Natural killer cell (primary cell): ENCODE measurements around the gene STAG1. TPM values are rescaled to one million over a fixed set of nuclear protein-coding genes. Genes with fewer than 3 reads are reported as not detected.
"Not testable (repeated sequence)": the region's sequence is repeated elsewhere in the genome, so short reads cannot be mapped to it uniquely, and the experiment has no call there.

Source experiments
- ATAC-seq, 3 donors: fragments of 150-1000 bp in 2 of 3; fragments of 200-7000 bp in 1 of 3; cut with Tn5 transposase; 1 replicate in 1 of 3; 2 replicates in 2 of 3; pipeline ENCODE4 v1.10.0; 2021; ENCODE audit warnings: mild to moderate bottlenecking in 2 of 3, moderate library complexity in 2 of 3
- DNase-seq, 2 donors: peaks; one replicate each; pipeline versions ENCODE4 v3.0.0 to v3.0.0-alpha.2; 2013 to 2021; ENCODE audit warnings: mixed read lengths in 1 of 2
- H3K27ac ChIP-seq: one replicate; pipeline ENCODE4 v1.5.1; 2013; ENCODE audit warnings: mild to moderate bottlenecking, low read length
- H3K27me3 ChIP-seq: one replicate; pipeline ENCODE4 v1.6.1; 2013; ENCODE audit warnings: low read length; ENCODE audit not compliant: control insufficient read depth, insufficient read depth
- H3K36me3 ChIP-seq: one replicate; pipeline ENCODE4 v1.6.1; 2013; ENCODE audit warnings: low read length; ENCODE audit not compliant: control insufficient read depth, insufficient read depth
- H3K4me1 ChIP-seq: one replicate; pipeline ENCODE4 v1.6.1; 2013; ENCODE audit warnings: low read length; ENCODE audit not compliant: control insufficient read depth, insufficient read depth
- H3K4me3 ChIP-seq: one replicate; pipeline ENCODE4 v1.5.1; 2013; ENCODE audit warnings: low read length
- H3K9me3 ChIP-seq: one replicate; pipeline ENCODE4 v1.6.1; 2013; ENCODE audit warnings: low read length; ENCODE audit not compliant: control insufficient read depth, insufficient read depth
- H3K27ac Mint-ChIP-seq, 2 donors: one replicate each; pipeline ENCODE4 v1.8.0; 2022; ENCODE audit warnings: mild to moderate bottlenecking in 2 of 2, mixed read lengths in 2 of 2, moderate library complexity in 1 of 2
- H3K27me3 Mint-ChIP-seq, 2 donors: one replicate each; pipeline ENCODE4 v1.8.0; 2022; ENCODE audit warnings: low read depth in 2 of 2, mixed read lengths in 2 of 2
- H3K36me3 Mint-ChIP-seq: one replicate; pipeline ENCODE4 v1.8.0; 2022; ENCODE audit warnings: mixed read lengths
- H3K4me1 Mint-ChIP-seq, 2 donors: one replicate each; pipeline ENCODE4 v1.8.0; 2022; ENCODE audit warnings: mixed read lengths in 2 of 2
- H3K4me3 Mint-ChIP-seq: one replicate; pipeline ENCODE4 v1.8.0; 2022; ENCODE audit warnings: mild to moderate bottlenecking, moderate library complexity, mixed read lengths
- H3K9me3 Mint-ChIP-seq, 2 donors: one replicate each; pipeline ENCODE4 v1.8.0; 2022; ENCODE audit warnings: mixed read lengths in 2 of 2
- CTCF ChIP-seq: fragments of 200-600 bp; IDR thresholded peaks from one replicate; pipeline ENCODE4 v1.8.0; 2022; ENCODE audit warnings: antibody characterized with exemption
- WGBS: methylation state at CpG from one replicate; pipeline ENCODE4 v1.1.7; 2013; ENCODE audit warnings: missing lambda C conversion rate; ENCODE audit not compliant: insufficient coverage; 5-methylcytosine and 5-hydroxymethylcytosine counted together
- intact Hi-C: fragments of 100-400 bp; cut with micrococcal nuclease; formaldehyde crosslinking; loops from one replicate; pipeline ENCODE4 v1.14.2; 2022
- total RNA-seq, 4 donors: library from RNA; stranded (reverse); fragments of 120-200 nt in 1 of 4; gene quantifications; one replicate each; pipeline versions ENCODE4 v1.2.3 to v1.2.4, GENCODE V29; 2013 to 2022

The STAG1 gene
- total RNA-seq, 3 donors from 2014 or later (not counting 1 experiment from before 2014, with no cell fraction given), result 55.1 to 66.2 (median 60.3) TPM

GRCh38 chr3:136741063-136741462 is 11.1 kb downstream of the STAG1 start:
- Mint-ChIP-seq H3K36me3 (no peaks in the 10 kb centered on the region), H3K27me3 (no peaks in the 10 kb centered on the region), H3K9me3 (no peaks in the 10 kb centered on the region), H3K4me1 (peaks cover 39 to 45% of the 10 kb centered on the region in 2 donors), H3K27ac (no peak overlapping the region), H3K4me3 (no peak overlapping the region)
- no peaks in the 10 kb centered on the region for H3K36me3 ChIP-seq
- no peak for TF ChIP-seq CTCF
- H3K4me1 ChIP-seq, result peaks cover 9% of the 10 kb centered on the region
- WGBS, result 100% methylated on average over 2 of the region's 2 CpGs
- intact Hi-C loops, result no loop called here
- H3K4me3 ChIP-seq, result no peak overlapping the region
- no peak for ATAC-seq
- H3K27ac ChIP-seq, result no peak overlapping the region
- H3K27me3 ChIP-seq, result no peaks in the 10 kb centered on the region
- H3K9me3 ChIP-seq, result no peaks in the 10 kb centered on the region
- no peak for DNase-seq

- peaks cover 33 to 40% of the 10 kb centered on the region in 2 donors for H3K4me1 Mint-ChIP-seq
These were observed 11.7 kb downstream of the STAG1 start for GRCh38 chr3:136740351-136740958.

GRCh38 chr3:136736950-136737349 is 15.2 kb downstream of the STAG1 start:
- intact Hi-C loops, H3K4me3 Mint-ChIP-seq, H3K4me3 ChIP-seq, H3K9me3 ChIP-seq, H3K27me3 Mint-ChIP-seq, H3K36me3 Mint-ChIP-seq, H3K27ac ChIP-seq, DNase-seq, ATAC-seq, H3K36me3 ChIP-seq, H3K9me3 Mint-ChIP-seq, H3K27me3 ChIP-seq: not testable (repeated sequence)
- 95% methylated on average over 4 of the region's 8 CpGs for WGBS
- peaks cover 36 to 41% of the 10 kb centered on the region in 2 donors for H3K4me1 Mint-ChIP-seq
- H3K4me1 ChIP-seq, result peaks cover 11% of the 10 kb centered on the region
- H3K27ac Mint-ChIP-seq, result peak overlapping the region in 1 of 2 donors; percentile 19

More at GRCh38 chr3:136740351-136740958, 11.7 kb downstream of the STAG1 start:
- WGBS, result 92% methylated on average over 3 of the region's 7 CpGs
- no peaks in the 10 kb centered on the region for H3K27me3 Mint-ChIP-seq
- no peak for DNase-seq
- no peak for ATAC-seq
- H3K9me3 Mint-ChIP-seq, result no peaks in the 10 kb centered on the region
- Histone ChIP-seq H3K4me3 (no peak overlapping the region), H3K27me3 (no peaks in the 10 kb centered on the region), H3K4me1 (peaks cover 12% of the 10 kb centered on the region), H3K36me3 (no peaks in the 10 kb centered on the region), H3K27ac (no peak overlapping the region), H3K9me3 (no peaks in the 10 kb centered on the region)
- intact Hi-C loops, result no loop called here
- no peak overlapping the region for H3K27ac Mint-ChIP-seq
- no peaks in the 10 kb centered on the region for H3K36me3 Mint-ChIP-seq
- no peak for TF ChIP-seq CTCF
- no peak overlapping the region for H3K4me3 Mint-ChIP-seq

- Mint-ChIP-seq H3K36me3 (no peaks in the 10 kb centered on the region), H3K27ac (peak overlapping the region; percentile 66 to 76), H3K4me1 (peaks cover 39 to 47% of the 10 kb centered on the region in 2 donors), H3K9me3 (no peaks in the 10 kb centered on the region), H3K4me3 (no peak overlapping the region), H3K27me3 (no peaks in the 10 kb centered on the region)
- peaks cover 11% of the 10 kb centered on the region for H3K4me1 ChIP-seq
- H3K27me3 ChIP-seq, result no peaks in the 10 kb centered on the region
- H3K36me3 ChIP-seq, result no peaks in the 10 kb centered on the region
- no peaks in the 10 kb centered on the region for H3K9me3 ChIP-seq
- TF ChIP-seq CTCF, result no peak
- no peak overlapping the region for H3K27ac ChIP-seq
- intact Hi-C loops, result no loop called here
- ATAC-seq, result no peak
- H3K4me3 ChIP-seq, result no peak overlapping the region
- no peak for DNase-seq
- 96% methylated on average over 3 of the region's 3 CpGs for WGBS
These were observed 17.1 kb downstream of the STAG1 start for GRCh38 chr3:136735103-136735502.
